ENCODE measurements around the gene HLA-A.

DNA sequence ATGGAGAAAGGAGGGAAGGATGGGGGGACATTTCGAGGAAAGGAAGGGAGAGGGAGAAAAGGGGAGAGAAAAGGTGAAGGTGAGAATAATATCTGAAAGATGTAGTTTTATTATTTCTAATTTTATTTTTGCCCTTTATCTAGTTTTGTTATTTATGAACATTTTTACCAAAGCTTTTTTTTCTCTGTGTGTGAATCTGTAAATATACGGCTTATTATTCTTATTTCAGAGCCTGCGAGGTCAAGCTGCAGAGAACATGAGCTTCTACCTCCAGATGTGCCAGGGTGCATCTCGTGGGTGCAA lies 35.0 kb downstream of the HLA-A start:
- TF ChIP-seq SUZ12 (IDR thresholded peaks at IDR 0.05; ENCODE audit: extremely low read depth, insufficient read depth, insufficient read length) = no peak
- TF ChIP-seq YY1 (IDR thresholded peaks at IDR 0.05; ENCODE audit: insufficient read depth, insufficient read length) = no peak

Data from NT2/D1 (cell line).